MM.1S (cell line): ENCODE data around the gene NCEH1.

Source experiments
- DNase-seq: peaks from one replicate; pipeline ENCODE4 v3.0.0-alpha.2; 2015
- H2AFZ ChIP-seq: fragments of 300-600 bp; sonication (generic); 2 replicates; pipeline ENCODE4 v1.6.0; 2016; ENCODE audit warnings: antibody characterized with exemption, low read length
- H3F3A ChIP-seq: fragments of 300-600 bp; sonication (generic); 2 replicates; pipeline ENCODE4 v1.6.1; 2016; ENCODE audit warnings: mild to moderate bottlenecking, antibody characterized with exemption, low read length, moderate library complexity, mixed read lengths; ENCODE audit not compliant: insufficient read depth
- H3K27ac ChIP-seq: fragments of 300-600 bp; sonication (generic); 2 replicates; pipeline ENCODE4 v1.5.1; 2016; ENCODE audit warnings: mild to moderate bottlenecking, low read length
- H3K27me3 ChIP-seq: fragments of 300-600 bp; sonication (generic); replicated peaks from 2 replicates; pipeline ENCODE4 v1.6.0; 2016; ENCODE audit warnings: low read length; ENCODE audit not compliant: insufficient read depth
- H3K36me3 ChIP-seq: fragments of 300-600 bp; sonication (generic); replicated peaks from 2 replicates; pipeline ENCODE4 v1.6.1; 2016; ENCODE audit warnings: mild to moderate bottlenecking, low read length, mixed read lengths; ENCODE audit not compliant: insufficient read depth
- H3K4me1 ChIP-seq: fragments of 300-600 bp; sonication (generic); 2 replicates; pipeline ENCODE4 v1.6.1; 2016; ENCODE audit warnings: low read length, mixed read lengths
- H3K4me2 ChIP-seq: fragments of 300-600 bp; sonication (generic); 2 replicates; pipeline ENCODE4 v1.6.0; 2016; ENCODE audit warnings: low read depth, low read length
- H3K4me3 ChIP-seq: fragments of 300-600 bp; sonication (generic); 2 replicates; pipeline ENCODE4 v1.5.1; 2016; ENCODE audit warnings: low read length, mixed read lengths
- H3K79me2 ChIP-seq: fragments of 300-600 bp; sonication (generic); 2 replicates; pipeline ENCODE4 v1.6.1; 2016; ENCODE audit warnings: mixed run types, low read length, mixed read lengths
- H3K9ac ChIP-seq: fragments of 300-600 bp; sonication (generic); 2 replicates; pipeline ENCODE4 v1.6.1; 2016; ENCODE audit warnings: low read length, mixed read lengths
- H3K9me2 ChIP-seq: fragments of 300-600 bp; sonication (generic); replicated peaks from 2 replicates; pipeline ENCODE4 v1.6.1; 2016; ENCODE audit warnings: mild to moderate bottlenecking, low read length, mixed read lengths; ENCODE audit not compliant: insufficient read depth
- H3K9me3 ChIP-seq: fragments of 300-600 bp; sonication (generic); replicated peaks from 2 replicates; pipeline ENCODE4 v1.6.1; 2016; ENCODE audit warnings: mild to moderate bottlenecking, low read length, mixed read lengths; ENCODE audit not compliant: insufficient read depth
- H4K20me1 ChIP-seq: fragments of 300-600 bp; sonication (generic); 2 replicates; pipeline ENCODE4 v1.6.1; 2016; ENCODE audit warnings: mild to moderate bottlenecking, low read length, moderate library complexity, mixed read lengths; ENCODE audit not compliant: insufficient read depth
- EZH2 ChIP-seq: fragments of 300-600 bp; sonication (generic); optimal IDR thresholded peaks from 2 replicates; pipeline ENCODE3; 2017; ENCODE audit warnings: low read depth, mild to moderate bottlenecking, antibody characterized with exemption, low read length, mixed read lengths
- EZH2phosphoT487 ChIP-seq: fragments of 300-600 bp; sonication (generic); IDR thresholded peaks from 2 replicates; pipeline ENCODE4 v1.6.1; 2018; ENCODE audit warnings: antibody characterized with exemption, low read length
- TF ChIP-seq, protein P1 (sequence below): fragments of 300-600 bp; sonication (generic); IDR thresholded peaks from 2 replicates; pipeline ENCODE4 v1.5.1; 2016; ENCODE audit warnings: antibody characterized with exemption, low read length, mixed read lengths

NCEH1 gene

DNA sequence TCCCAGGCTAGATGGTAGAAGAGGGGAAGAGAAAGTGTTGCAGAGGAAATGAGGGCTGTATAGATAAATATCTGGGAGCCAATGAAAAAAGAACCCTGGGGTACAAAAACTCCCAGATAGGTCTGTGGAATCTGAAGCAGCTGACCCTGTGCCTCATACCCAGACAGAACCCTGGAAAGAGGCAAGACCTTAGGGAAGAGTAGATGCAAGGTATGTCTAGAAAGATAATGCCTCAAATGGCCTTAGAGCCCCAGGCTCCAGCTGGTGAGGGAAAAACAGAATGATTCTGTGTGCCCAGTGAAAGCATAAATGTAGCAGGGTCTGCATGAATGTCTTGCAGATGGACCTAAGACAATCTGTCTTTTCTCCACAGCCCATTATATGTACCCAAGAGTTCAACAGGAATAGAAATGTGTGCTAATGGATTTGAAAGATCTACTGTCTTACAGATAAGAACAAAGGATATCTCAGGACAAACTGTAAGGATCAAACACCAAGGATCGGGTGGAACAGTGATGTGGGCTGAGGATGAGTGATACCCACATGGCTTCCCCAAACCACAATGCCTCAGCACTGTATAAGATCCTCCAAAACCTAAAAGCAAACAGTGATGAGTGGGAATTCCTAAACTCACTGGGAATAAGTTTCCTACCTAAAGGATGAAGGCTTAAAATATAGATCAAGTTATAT is 58.8 kb downstream of the NCEH1 start:
- no peaks in the 10 kb centered on the region for H3K9me3 ChIP-seq
- no peak overlapping the region for H3K4me2 ChIP-seq
- H3K79me2 ChIP-seq, result no peaks in the 10 kb centered on the region
- no peak overlapping the region for H3K27ac ChIP-seq
- H4K20me1 ChIP-seq, result no peaks in the 10 kb centered on the region
- no peak overlapping the region for H2AFZ ChIP-seq
- no peak overlapping the region for H3K4me3 ChIP-seq
- no peak for DNase-seq
- no peak overlapping the region for H3K9ac ChIP-seq
- H3K36me3 ChIP-seq, result no peaks in the 10 kb centered on the region
- no peaks in the 10 kb centered on the region for H3F3A ChIP-seq
- H3K4me1 ChIP-seq, result peaks cover 2% of the 10 kb centered on the region
- H3K27me3 ChIP-seq, result no peaks in the 10 kb centered on the region
- H3K9me2 ChIP-seq, result no peaks in the 10 kb centered on the region
- TF ChIP-seq EZH2 (no peak), EZH2phosphoT487 (no peak)
- TF ChIP-seq, protein P1, sequence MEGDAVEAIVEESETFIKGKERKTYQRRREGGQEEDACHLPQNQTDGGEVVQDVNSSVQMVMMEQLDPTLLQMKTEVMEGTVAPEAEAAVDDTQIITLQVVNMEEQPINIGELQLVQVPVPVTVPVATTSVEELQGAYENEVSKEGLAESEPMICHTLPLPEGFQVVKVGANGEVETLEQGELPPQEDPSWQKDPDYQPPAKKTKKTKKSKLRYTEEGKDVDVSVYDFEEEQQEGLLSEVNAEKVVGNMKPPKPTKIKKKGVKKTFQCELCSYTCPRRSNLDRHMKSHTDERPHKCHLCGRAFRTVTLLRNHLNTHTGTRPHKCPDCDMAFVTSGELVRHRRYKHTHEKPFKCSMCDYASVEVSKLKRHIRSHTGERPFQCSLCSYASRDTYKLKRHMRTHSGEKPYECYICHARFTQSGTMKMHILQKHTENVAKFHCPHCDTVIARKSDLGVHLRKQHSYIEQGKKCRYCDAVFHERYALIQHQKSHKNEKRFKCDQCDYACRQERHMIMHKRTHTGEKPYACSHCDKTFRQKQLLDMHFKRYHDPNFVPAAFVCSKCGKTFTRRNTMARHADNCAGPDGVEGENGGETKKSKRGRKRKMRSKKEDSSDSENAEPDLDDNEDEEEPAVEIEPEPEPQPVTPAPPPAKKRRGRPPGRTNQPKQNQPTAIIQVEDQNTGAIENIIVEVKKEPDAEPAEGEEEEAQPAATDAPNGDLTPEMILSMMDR, result no peak

- H3K79me2 ChIP-seq, result no peaks in the 10 kb centered on the region
- H2AFZ ChIP-seq, result no peak overlapping the region
- DNase-seq, result no peak
- H4K20me1 ChIP-seq, result no peaks in the 10 kb centered on the region
- no peaks in the 10 kb centered on the region for H3K27me3 ChIP-seq
- no peak overlapping the region for H3K4me3 ChIP-seq
- no peak overlapping the region for H3K27ac ChIP-seq
- no peaks in the 10 kb centered on the region for H3K36me3 ChIP-seq
- no peaks in the 10 kb centered on the region for H3K4me1 ChIP-seq
- TF ChIP-seq EZH2, result no peak
- TF ChIP-seq, protein P1, result no peak
- no peak for TF ChIP-seq EZH2phosphoT487
- H3K9me2 ChIP-seq, result no peaks in the 10 kb centered on the region
- no peak overlapping the region for H3K9ac ChIP-seq
- no peaks in the 10 kb centered on the region for H3K9me3 ChIP-seq
- H3K4me2 ChIP-seq, result no peak overlapping the region
- H3F3A ChIP-seq, result no peaks in the 10 kb centered on the region
Measured at GRCh38 chr3:172649987-172650386, 60.9 kb downstream of the NCEH1 start.

- TF ChIP-seq, protein P1, result no peak
- no peaks in the 10 kb centered on the region for H3F3A ChIP-seq
- no peak overlapping the region for H3K4me3 ChIP-seq
- H3K36me3 ChIP-seq, result no peaks in the 10 kb centered on the region
- no peaks in the 10 kb centered on the region for H4K20me1 ChIP-seq
- no peaks in the 10 kb centered on the region for H3K9me3 ChIP-seq
- H3K27ac ChIP-seq, result no peak overlapping the region
- H3K27me3 ChIP-seq, result no peaks in the 10 kb centered on the region
- no peaks in the 10 kb centered on the region for H3K9me2 ChIP-seq
- H3K9ac ChIP-seq, result no peak overlapping the region
- H3K4me1 ChIP-seq, result no peaks in the 10 kb centered on the region
- H3K4me2 ChIP-seq, result no peak overlapping the region
- H2AFZ ChIP-seq, result no peak overlapping the region
- H3K79me2 ChIP-seq, result no peaks in the 10 kb centered on the region
- DNase-seq, result no peak
Measured at GRCh38 chr3:172648747-172649146, 62.1 kb downstream of the NCEH1 start.
